HG03432 (cell line): Measurements from ENCODE around the gene KDM8.

Source experiments
- ATAC-seq: cut with Tn5 transposase; IDR thresholded peaks from one replicate; pipeline ENCODE4 v1.9.1; 2021; ENCODE audit warnings: mild to moderate bottlenecking, moderate library complexity; ENCODE audit not compliant: unreplicated experiment

Gene KDM8

DNA sequence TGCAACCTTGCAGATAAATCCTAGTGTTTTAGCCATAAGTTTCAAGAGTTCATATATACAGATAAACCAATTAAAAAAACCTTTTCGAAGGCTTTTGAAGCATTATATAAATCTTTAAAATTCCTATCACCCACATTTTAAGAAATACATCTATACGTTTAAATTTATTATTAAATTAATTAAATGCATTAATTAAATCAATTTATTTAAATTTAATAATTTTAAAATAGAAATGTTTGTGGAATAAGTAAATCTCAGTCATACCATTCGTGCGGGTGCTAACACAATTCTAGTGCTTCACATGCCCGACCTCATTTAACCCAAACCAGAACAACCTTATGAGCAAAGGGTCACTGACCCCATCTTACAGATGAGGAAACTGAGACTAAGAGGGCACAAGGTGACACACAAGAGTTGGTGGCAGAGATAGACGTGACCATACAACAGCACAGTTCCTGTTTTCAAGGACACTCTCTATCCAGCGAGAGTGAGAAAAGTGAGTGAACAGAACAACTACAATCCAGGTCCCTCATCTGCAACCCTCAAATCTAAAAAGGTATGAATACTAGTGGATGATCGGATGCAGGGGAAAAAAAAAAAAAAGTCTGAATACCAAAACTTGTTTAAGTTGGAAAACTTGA is 63.8 kb downstream of the KDM8 start:
- ATAC-seq, result no peak

DNA sequence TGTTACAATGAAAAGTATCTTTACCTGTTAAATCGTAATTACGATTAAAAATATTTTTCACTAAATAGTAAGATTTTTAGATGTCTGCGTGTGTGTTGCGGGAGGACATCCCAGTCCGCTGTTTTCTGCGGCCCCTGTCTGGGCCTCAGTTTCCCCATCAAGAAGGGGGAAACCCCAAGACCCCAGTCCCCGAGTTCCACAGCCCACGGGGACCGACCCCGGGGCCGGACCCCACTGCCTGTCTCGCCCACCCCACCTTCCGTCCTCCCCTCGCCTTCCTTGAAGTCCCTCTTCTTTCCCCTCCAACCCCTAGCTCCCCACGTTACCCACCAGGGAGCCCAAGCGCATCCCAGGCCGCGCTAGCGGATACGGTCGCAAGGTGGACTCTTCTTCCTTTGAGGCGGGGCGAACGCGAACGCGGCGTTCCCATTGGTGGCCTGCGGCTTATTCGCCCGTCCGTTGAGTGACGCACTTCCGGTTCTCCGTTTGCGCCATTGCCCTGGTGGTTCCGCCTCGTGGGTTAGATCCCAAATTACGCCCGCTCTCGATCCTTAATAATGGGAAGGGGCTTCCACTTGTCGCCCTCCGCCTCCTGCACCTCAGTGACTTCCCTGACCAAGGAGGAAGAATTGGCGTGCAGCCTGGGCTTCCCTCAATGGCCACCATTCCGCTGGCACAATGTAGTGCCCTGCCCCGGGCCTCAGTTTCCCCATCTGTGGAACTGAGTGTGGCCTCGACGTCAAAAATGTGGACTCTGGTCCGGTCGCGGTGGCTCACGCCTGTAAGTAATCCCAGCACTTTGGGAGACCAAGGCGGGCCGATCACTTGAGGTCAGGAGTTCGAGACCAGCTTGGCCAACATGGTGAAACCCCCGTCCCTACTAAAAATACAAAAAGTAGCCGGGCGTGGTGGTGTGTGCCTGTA is 65.3 kb downstream of the KDM8 start, which contains the start of gene NSMCE1:
Gene NSMCE1, minus strand, starts transcription at position 397 of the 924 bp plus-strand sequence. CDS start 11,202 bp downstream, outside the sequence.
- peak; percentile 96 for ATAC-seq

DNA sequence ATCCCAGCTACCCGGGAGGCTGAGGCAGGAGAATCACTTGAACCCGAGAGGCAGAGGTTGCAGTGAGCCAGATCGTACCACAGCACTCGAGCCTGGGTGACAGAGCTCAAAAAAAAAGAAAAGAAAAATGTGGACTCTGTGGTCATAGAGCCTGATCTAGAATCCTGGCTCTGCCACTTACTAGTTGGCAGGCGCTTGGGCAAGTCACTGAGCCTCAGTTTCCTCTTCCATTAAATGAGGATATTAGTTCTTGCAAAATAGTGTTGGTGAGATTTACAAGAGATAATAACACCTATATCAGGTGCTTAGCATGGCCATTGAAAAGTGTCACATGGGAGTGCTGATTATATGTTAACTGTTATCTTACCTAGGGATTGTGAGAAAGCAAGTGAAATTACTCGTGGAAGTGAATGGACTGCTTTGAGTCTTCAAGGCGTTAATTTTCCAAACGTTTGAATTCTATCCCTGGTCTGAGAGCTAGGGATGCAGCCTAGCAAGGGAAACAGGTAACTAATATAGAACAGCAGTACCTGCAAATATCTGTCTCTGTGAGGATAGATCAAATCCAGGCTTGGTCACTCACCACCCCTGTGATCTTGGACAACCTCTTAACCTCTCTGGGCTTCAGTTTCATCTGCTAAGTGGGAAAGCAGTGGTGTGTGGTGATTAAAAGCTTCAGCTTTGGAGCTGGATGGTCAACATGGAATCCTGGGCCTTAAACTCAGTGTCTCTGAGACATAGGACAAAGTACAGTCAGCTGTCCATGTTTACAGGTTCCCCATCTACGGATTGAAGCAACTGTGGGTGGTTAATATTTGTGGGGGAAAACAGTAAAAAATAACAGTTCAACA is 66.2 kb downstream of the KDM8 start:
- no peak for ATAC-seq

DNA sequence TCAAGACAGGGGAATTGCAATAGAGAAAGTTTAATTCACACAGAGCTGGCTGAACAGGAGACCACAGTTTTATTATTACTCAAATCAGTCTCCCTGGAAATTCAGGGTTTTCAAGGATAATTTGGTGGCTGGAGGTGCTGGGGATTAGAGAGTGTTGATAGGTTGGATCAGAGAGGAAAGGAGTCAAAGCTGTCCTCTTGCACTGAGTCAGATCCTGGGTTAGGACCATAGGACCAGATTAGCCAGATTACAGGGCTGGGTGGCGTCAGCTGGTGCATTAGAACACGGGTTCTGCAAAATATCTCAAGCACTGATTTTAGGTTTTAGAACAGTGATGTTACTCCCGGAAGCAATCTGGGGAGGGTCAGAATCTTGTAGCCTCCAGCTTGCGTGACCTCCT is 67.0 kb downstream of the KDM8 start:
- ATAC-seq, result no peak
